Activated T-cell treated with anti-CD3 and anti-CD28 coated beads for 1 hour (primary cell): ENCODE data around the gene ATF3.
A peak's percentile ranks its signal among the peaks of the same experiment; 100 is the strongest.
"Not testable (repeated sequence)": the region's sequence is repeated elsewhere in the genome, so short reads cannot be mapped to it uniquely, and the experiment has no call there.

Experiments used
- DNase-seq: peaks from one replicate; pipeline ENCODE4 v3.0.0-alpha.2; 2020; ENCODE audit warnings: low read depth

ATF3 gene

GRCh38 chr1:212651521-212651920, 43.0 kb downstream of the ATF3 start:
- DNase-seq, result no peak

GRCh38 chr1:212651977-212652376, 43.4 kb downstream of the ATF3 start:
- DNase-seq, result no peak

- no peak for DNase-seq
Measured at GRCh38 chr1:212652609-212653008, 44.0 kb downstream of the ATF3 start.

- DNase-seq, result no peak
Measured at GRCh38 chr1:212655668-212656440, 47.3 kb downstream of the ATF3 start.

GRCh38 chr1:212656730-212657129, 48.2 kb downstream of the ATF3 start:
- no peak for DNase-seq

GRCh38 chr1:212658250-212658649, 49.7 kb downstream of the ATF3 start:
- not testable (repeated sequence) for DNase-seq

GRCh38 chr1:212664409-212665199, 56.0 kb downstream of the ATF3 start:
- no peak for DNase-seq

GRCh38 chr1:212665241-212666115, 56.9 kb downstream of the ATF3 start:
- DNase-seq, result peak; percentile 74

GRCh38 chr1:212666116-212666775, 57.7 kb downstream of the ATF3 start:
- DNase-seq, result no peak

- DNase-seq, result no peak
Measured at GRCh38 chr1:212667223-212668139, 58.9 kb downstream of the ATF3 start.

- DNase-seq, result no peak
Measured at GRCh38 chr1:212668477-212668876, 59.9 kb downstream of the ATF3 start.

GRCh38 chr1:212669102-212669501, 60.5 kb downstream of the ATF3 start:
- DNase-seq, result no peak

GRCh38 chr1:212669600-212669999, 61.0 kb downstream of the ATF3 start:
- DNase-seq, result no peak

GRCh38 chr1:212670301-212670700, 61.7 kb downstream of the ATF3 start:
- no peak for DNase-seq
